ENCODE measurements around the gene CPXM2.
"Not testable (repeated sequence)": the region's sequence is repeated elsewhere in the genome, so short reads cannot be mapped to it uniquely, and the experiment has no call there.

CPXM2 gene

DNA sequence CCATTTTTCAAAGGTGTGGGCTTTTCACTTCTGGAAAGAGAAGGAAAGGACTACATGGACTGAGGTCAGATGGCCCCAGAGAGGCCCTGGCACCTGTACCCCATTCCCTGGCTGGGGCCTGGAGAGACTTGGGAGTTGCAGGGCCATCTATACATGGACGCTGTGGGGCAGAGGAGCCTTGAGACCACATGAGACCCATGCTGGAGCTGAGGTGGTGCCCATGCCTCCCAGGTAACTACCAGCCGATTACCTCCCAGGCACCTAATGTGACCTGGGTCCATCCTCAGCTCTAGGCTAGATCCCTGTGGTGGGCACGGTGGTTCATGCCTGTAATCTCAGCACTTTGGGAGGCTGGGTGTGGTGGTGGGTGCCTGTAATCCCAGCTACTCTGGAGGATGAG lies 144.2 kb downstream of the CPXM2 start:
- in situ Hi-C loops (cut with MboI; ENCODE audit: low sequenced_read_pairs), result no loop called here

DNA sequence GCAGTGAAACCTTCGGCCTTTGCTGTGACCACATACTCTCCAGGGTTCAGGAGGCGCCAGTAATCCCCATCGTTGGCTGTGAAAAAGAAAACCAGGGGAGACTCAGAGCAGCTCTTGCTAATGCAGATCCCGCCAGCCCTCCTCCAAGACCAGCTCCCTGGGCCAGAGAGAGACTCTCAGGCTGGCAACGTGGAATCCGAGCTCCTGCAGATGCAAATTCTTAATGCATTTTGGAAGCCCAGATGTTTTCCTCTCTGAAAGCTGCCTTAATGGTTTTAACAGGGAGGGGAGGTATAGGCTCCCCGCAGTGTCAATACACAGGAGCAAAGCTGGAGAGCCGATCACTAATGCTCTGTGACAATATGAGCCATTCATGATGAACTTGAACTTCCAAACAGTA lies 144.7 kb downstream of the CPXM2 start:
- in situ Hi-C loops (cut with MboI; ENCODE audit: low sequenced_read_pairs), result no loop called here

- in situ Hi-C loops (cut with MboI; ENCODE audit: low sequenced_read_pairs), result no loop called here
These were observed 145.1 kb downstream of the CPXM2 start for GRCh38 chr10:123746520-123746919.

GRCh38 chr10:123746061-123746460 lies 145.5 kb downstream of the CPXM2 start:
- in situ Hi-C loops (cut with MboI; ENCODE audit: low sequenced_read_pairs), result no loop called here

DNA sequence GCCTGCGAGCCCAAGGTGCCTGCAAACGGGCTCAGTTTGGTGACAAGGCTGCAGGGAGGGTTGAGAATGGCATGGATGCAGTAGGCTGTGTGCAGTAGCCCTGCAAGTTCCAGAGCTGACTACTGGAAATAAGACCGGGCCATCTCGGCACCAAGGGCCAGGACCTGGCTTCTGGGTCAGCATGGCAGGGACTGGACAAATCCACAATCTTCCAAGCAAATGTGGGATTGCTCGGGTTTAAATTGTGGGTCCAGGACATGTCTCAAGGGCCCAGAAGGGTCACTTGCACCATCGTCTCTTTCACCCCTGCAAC lies 147.4 kb downstream of the CPXM2 start:
- in situ Hi-C loops (cut with MboI; ENCODE audit: low sequenced_read_pairs), result no loop called here

DNA sequence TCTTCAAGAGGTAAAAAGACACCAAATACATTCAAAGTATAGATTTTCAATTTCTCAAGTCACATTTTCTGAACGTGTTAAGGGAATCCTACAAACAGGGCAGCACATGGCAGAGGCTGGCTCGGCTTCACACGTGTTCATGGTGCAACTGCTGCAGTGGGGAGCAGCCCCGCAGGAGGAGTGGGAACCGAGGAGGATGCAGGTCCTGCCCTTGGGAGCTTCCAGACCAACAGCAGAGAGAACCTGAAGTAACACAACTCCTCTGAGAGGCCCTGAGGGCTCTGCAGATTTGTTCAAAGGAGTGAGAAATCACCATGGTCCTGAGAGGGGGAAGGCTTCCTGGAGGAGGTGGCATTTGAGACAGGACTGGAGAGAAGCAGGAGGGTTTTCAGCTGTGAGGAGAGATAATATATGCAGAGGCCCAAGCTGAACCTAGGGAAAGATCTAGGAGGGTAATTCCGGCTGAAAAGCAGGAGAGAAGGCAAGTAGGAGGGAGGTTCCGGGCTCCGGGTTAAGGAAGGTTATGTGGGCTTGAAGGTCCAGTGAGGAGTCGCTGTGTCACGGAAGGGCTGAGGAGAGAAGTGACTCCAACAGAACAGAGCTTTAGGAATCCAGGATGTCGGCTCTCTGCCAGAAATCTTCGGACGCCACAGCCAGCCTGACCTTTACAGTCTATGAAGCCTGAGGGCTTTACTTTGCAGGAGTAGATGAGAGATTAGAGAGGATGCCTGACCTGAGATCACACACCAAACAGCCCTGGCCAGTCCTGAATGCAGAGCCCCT lies 148.0 kb downstream of the CPXM2 start:
- in situ Hi-C loops (cut with MboI; ENCODE audit: low sequenced_read_pairs), result no loop called here

- in situ Hi-C loops (cut with MboI; ENCODE audit: low sequenced_read_pairs), result no loop called here
These were observed 148.7 kb downstream of the CPXM2 start for GRCh38 chr10:123742751-123743440.

DNA sequence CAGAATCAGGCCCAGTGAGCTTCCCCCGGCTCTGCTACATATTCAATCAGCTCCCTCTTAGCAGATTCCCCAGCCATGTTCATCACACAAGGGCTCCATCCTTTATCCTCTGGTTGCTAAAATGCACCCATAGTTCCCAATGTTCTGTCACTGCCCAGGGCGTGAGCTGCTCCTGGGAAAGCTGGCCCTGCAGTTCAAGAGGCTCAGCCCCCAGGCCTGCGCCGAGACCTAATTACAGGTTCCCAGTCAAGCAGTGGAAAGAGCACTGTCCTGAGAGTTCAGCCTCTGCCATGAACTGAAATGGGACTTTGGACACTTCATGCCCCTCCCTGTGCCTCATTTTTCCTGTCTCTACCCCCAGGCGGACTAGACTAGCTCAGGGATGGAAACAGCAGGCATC lies 149.9 kb downstream of the CPXM2 start:
- in situ Hi-C loops (cut with MboI; ENCODE audit: low sequenced_read_pairs), result no loop called here

DNA sequence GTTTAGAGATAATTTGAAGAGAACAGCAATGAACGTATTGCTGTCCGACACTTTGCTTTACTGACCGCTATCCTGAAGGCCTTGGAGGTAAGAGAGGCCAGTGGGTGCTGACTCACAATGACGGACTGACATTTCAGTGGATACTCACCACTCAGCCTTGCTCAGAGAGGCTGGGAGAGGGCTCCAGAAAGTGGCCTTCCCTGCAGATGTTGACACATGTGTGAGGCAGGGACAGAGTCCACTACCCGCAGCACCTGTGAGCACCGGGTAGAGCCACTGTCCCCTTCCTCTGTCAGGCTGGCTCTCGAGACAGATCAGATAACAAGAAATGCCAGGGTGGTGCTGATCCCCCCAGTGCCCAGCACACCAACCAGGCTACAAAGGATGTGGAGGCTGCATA lies 150.5 kb downstream of the CPXM2 start:
- in situ Hi-C loops (cut with MboI; ENCODE audit: low sequenced_read_pairs), result no loop called here

- in situ Hi-C loops (cut with MboI; ENCODE audit: low sequenced_read_pairs), result not testable (repeated sequence)
These were observed 154.7 kb downstream of the CPXM2 start for GRCh38 chr10:123736917-123737316.

DNA sequence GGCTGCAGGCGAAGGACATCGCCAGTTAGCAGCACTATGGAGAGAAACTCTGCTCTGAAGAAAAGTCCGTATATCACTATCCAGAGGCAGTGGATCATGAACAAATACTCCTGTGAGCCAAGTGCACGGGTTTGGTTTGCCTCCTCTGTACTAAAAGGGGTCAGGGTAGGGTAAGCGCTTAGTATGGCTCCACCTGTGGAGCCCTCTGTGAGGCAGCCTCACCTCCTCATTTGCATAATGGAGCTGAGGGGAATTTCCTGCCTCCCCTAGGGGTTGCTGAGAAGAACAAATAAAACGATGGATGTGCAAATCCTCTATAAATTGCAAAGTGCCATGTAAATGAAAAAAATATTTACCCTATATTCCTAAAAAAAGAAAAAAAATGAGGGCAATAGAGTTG lies 162.1 kb downstream of the CPXM2 start:
- in situ Hi-C loops (cut with MboI; ENCODE audit: low sequenced_read_pairs), result no loop called here

GRCh38 chr10:123726836-123727235 lies 164.8 kb downstream of the CPXM2 start:
- in situ Hi-C loops (cut with MboI; ENCODE audit: low sequenced_read_pairs), result no loop called here

DNA sequence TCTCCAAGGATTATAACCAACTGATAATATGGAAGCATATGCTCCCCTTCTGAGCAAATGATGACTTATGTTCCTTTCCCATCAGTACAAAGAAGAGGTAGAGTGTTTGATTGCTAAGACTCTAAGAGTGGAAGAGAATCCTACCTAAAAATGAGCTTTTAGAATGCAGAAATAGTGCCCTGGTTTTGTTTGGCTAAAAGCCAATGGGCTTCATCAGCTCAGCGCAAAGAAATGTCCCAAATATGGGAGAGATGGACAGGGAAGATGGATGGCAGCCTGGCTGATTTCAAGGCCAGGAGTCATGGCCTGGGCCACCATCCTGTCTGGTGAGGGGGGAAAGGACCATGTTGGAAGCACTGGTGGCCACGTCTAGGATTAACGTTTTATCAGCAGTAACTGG lies 165.2 kb downstream of the CPXM2 start:
- in situ Hi-C loops (cut with MboI; ENCODE audit: low sequenced_read_pairs), result no loop called here

GRCh38 chr10:123724747-123725146 lies 166.9 kb downstream of the CPXM2 start:
- in situ Hi-C loops (cut with MboI; ENCODE audit: low sequenced_read_pairs), result no loop called here

GRCh38 chr10:123722351-123722750 lies 169.3 kb downstream of the CPXM2 start:
- in situ Hi-C loops (cut with MboI; ENCODE audit: low sequenced_read_pairs), result no loop called here

- in situ Hi-C loops (cut with MboI; ENCODE audit: low sequenced_read_pairs), result no loop called here
These were observed 170.1 kb downstream of the CPXM2 start for GRCh38 chr10:123721441-123722049.

GRCh38 chr10:123720536-123720935 lies 171.1 kb downstream of the CPXM2 start:
- in situ Hi-C loops (cut with MboI; ENCODE audit: low sequenced_read_pairs), result no loop called here

- in situ Hi-C loops (cut with MboI; ENCODE audit: low sequenced_read_pairs), result no loop called here
These were observed 173.0 kb downstream of the CPXM2 start for GRCh38 chr10:123718544-123719060.

DNA sequence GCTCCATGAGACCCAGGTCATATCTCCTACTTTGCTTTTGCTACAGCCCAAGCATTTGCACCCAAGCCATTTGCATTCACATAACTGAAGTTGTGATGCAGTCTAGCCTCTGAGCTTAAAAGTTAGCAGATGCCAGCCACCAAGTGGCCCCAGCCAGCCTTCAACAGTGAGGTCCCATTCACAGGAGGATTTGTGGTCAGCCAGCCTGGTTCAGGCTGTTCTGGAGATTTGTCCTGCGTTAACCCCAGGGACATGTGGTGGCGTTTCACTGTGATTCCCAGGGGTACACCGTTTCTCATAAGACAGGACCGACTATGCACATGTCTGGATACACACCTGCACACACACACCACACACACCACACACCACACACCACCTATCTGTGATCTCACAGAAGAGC lies 174.3 kb downstream of the CPXM2 start:
- in situ Hi-C loops (cut with MboI; ENCODE audit: low sequenced_read_pairs), result no loop called here

DNA sequence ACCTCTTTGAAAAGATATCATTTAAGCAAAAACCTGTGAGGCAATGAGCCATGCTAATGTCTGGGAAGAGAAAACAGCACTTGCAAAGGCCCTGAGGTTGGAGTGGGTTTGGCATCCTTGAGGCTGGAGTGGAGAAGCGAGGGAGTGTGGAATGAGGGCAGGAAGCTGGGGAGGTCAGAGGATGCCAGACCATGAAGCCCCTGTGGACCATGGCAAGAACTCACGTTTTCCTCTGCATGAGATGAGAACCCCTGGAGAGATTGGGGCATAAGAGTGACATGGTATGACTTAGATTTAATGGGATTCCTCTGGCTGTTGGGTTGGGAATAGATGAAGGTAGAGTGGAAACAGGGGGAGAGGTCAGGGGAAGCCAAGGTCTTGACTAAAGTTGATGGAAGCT lies 176.1 kb downstream of the CPXM2 start:
- in situ Hi-C loops (cut with MboI; ENCODE audit: low sequenced_read_pairs), result no loop called here

DNA sequence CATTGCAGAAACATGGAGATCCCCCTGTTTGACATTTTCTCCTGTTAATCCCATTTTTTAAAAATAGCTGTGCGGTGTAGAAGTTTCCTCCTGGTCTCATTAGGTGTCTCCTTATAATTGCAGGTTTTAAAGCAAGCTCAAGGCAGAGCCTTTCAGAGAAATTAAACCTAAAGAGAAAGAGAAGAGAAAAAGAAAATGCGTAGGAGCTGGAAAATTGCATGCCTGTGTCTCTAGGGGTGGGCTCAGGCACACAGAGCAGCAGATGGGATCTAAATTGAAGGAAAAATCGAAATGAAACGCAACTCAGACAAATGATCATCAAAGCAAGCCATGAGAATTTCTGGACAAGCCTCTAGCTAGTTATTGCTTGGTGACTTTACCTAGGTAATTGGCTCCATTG lies 185.4 kb downstream of the CPXM2 start:
- in situ Hi-C loops (cut with MboI; ENCODE audit: low sequenced_read_pairs), result no loop called here

DNA sequence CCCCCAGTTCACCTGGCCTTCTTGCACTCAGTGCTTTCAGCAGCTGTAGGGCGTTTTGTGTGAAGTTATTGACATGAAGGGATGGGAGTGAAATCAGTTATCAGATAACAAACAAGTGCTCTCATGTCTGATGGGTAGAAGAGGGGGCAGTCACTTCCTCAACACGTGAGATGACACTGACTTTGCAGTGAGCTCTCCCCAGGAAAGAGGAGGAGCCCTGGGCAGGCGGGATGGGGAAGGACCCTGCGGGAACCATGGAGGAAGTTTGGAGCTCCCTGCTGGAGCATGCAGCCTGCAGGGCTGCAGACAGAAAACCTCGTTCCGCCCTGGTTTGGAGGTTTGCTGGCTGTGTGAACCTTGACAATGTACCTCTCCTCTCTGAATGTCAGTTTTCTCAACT lies 186.8 kb downstream of the CPXM2 start:
- in situ Hi-C loops (cut with MboI; ENCODE audit: low sequenced_read_pairs), result no loop called here
